HCT116 (cell line): ENCODE data around the gene CENPM. TPM values are rescaled to one million over a fixed set of nuclear protein-coding genes. Genes with fewer than 3 reads are reported as not detected.

ENCODE experiments used
- ATAC-seq: fragments of 200-7000 bp; cut with Tn5 transposase; 2 replicates; pipeline ENCODE4 v1.9.1; 2020; ENCODE audit warnings: mild to moderate bottlenecking, moderate library complexity
- BruUV-seq: library from RNA; stranded (reverse); fragments of 400-500 nt; replicated peaks from 2 replicates; lab custom pipeline; 2021; lab: Mats Ljungman, UMichigan
- CTCF ChIA-PET: fragments of 300-600 bp; sonication (Branson Sonifier 250); formaldehyde crosslinking; loops from one replicate; lab custom pipeline; 2021; ENCODE audit warnings: antibody characterized with exemption; lab: Charles Lee
- POLR2A ChIA-PET: fragments of 300-600, 350-600 bp; sonication (Branson Sonifier 250); formaldehyde crosslinking; loops from one replicate; lab custom pipeline; 2021; ENCODE audit warnings: antibody characterized with exemption; lab: Charles Lee
- RAD21 ChIA-PET, 2 experiments: fragments of 300-600 bp; sonication (Branson Sonifier 250); formaldehyde crosslinking; loops; one replicate each; lab custom pipeline; 2023; ENCODE audit warnings: low total read pairs in 2 of 2; ENCODE audit not compliant: uncharacterized antibody in 2 of 2, unreplicated experiment in 2 of 2, low non-redundant PET in 1 of 2; lab: Charles Lee
- DNase-seq: peaks from one replicate; pipeline ENCODE4 v3.0.0-alpha.2; 2010; ENCODE audit warnings: low read depth, low spot score
- H2AFZ ChIP-seq: fragments of 200-600 bp; shearing (Covaris generic), sonication (generic); 2 replicates; pipeline ENCODE4 v1.6.1; 2017; ENCODE audit warnings: low read depth, mixed run types, mixed read lengths, antibody characterized with exemption, low read length; ENCODE audit not compliant: poor library complexity, severe bottlenecking
- H3K27ac ChIP-seq: 2 replicates; pipeline ENCODE4 v1.5.1; 2012; ENCODE audit warnings: low read depth, low read length
- H3K27me3 ChIP-seq: fragments of 200-600 bp; sonication (generic); 2 replicates; pipeline ENCODE4 v1.6.1; 2016; ENCODE audit warnings: mixed run types, low read length, mixed read lengths; ENCODE audit not compliant: insufficient read depth
- H3K36me3 ChIP-seq, 2 experiments: fragments of 200-500 bp in 1 of 2; fragments of 200-600 bp in 1 of 2; sonication (Bioruptor generic) in 1 of 2; sonication (generic) in 1 of 2; 2 replicates each; pipeline versions ENCODE4 v1.5.1 to v1.6.1; 2014 to 2016; ENCODE audit warnings: low read length in 2 of 2, inconsistent platforms in 1 of 2, mixed read lengths in 1 of 2, mixed run types in 1 of 2; ENCODE audit not compliant: insufficient read depth in 2 of 2, control insufficient read depth in 1 of 2
- H3K4me1 ChIP-seq, 2 experiments: fragments of 200-600 bp in 1 of 2; sonication (generic) in 1 of 2; 2 replicates each; pipeline versions ENCODE4 v1.5.1 to v1.6.1; 2012 to 2017; ENCODE audit warnings: low read length in 2 of 2, inconsistent platforms in 1 of 2, mild to moderate bottlenecking in 1 of 2, mixed read lengths in 1 of 2, mixed run types in 1 of 2, moderate library complexity in 1 of 2; ENCODE audit not compliant: insufficient read depth in 2 of 2, control insufficient read depth in 1 of 2
- H3K4me2 ChIP-seq: fragments of 200-600 bp; sonication (generic); 2 replicates; pipeline ENCODE4 v1.6.1; 2017; ENCODE audit warnings: mixed run types, low read length, mixed read lengths
- H3K4me3 ChIP-seq, 2 experiments: fragments of 200-600 bp in 1 of 2; sonication (generic) in 1 of 2; replicated peaks in 1 of 2; 2 replicates each; pipeline ENCODE4 v1.5.1; 2011 to 2016; ENCODE audit warnings: low read length in 2 of 2, control low read depth in 1 of 2, low read depth in 1 of 2, mild to moderate bottlenecking in 1 of 2, mixed read lengths in 1 of 2, mixed run types in 1 of 2
- H3K79me2 ChIP-seq: fragments of 200-600 bp; sonication (generic); 2 replicates; pipeline ENCODE4 v1.6.1; 2017; ENCODE audit warnings: mild to moderate bottlenecking, mixed run types, low read length, moderate library complexity, mixed read lengths; ENCODE audit not compliant: insufficient read depth
- H3K9ac ChIP-seq: fragments of 200-600 bp; sonication (generic); 2 replicates; pipeline ENCODE4 v1.6.1; 2016; ENCODE audit warnings: low read length, mixed read lengths
- H3K9me2 ChIP-seq: fragments of 200-600 bp; sonication (generic), shearing (Covaris generic); 2 replicates; pipeline ENCODE4 v1.6.1; 2017; ENCODE audit warnings: mixed run types, mild to moderate bottlenecking, moderate library complexity; ENCODE audit not compliant: insufficient read depth
- H3K9me3 ChIP-seq, 2 experiments: fragments of 200-500 bp in 1 of 2; fragments of 200-600 bp in 1 of 2; sonication (Bioruptor generic) in 1 of 2; sonication (generic) in 1 of 2; 2 replicates each; pipeline ENCODE4 v1.6.1; 2014 to 2017; ENCODE audit warnings: low read length in 2 of 2, mixed read lengths in 2 of 2, inconsistent platforms in 1 of 2, low read depth in 1 of 2, mild to moderate bottlenecking in 1 of 2, mixed run types in 1 of 2, moderate library complexity in 1 of 2; ENCODE audit not compliant: control insufficient read depth in 1 of 2, insufficient read depth in 1 of 2
- H4K20me1 ChIP-seq: fragments of 200-600 bp; sonication (generic), shearing (Covaris generic); 2 replicates; pipeline ENCODE4 v1.6.1; 2017; ENCODE audit warnings: mixed run types, mild to moderate bottlenecking, moderate library complexity; ENCODE audit not compliant: insufficient read depth
- ATF3 ChIP-seq: IDR thresholded peaks from 2 replicates; pipeline ENCODE4 v1.6.1; 2012
- CTCF ChIP-seq, 3 experiments: fragments of 200-600 bp in 1 of 3; sonication (generic) in 1 of 3; IDR thresholded peaks in 2 of 3; conservative IDR thresholded peaks in 1 of 3; 2 replicates each; pipeline ENCODE4 v1.5.1; 2012 to 2017; ENCODE audit warnings: low read depth in 2 of 3, low read length in 2 of 3, antibody characterized with exemption in 1 of 3, borderline replicate concordance in 1 of 3, control low read depth in 1 of 3, mild to moderate bottlenecking in 1 of 3, mixed read lengths in 1 of 3, mixed run types in 1 of 3, moderate library complexity in 1 of 3; ENCODE audit not compliant: insufficient read depth in 1 of 3
- ELF1 ChIP-seq: IDR thresholded peaks from 2 replicates; pipeline ENCODE4 v1.6.1; 2012; ENCODE audit warnings: low read depth, borderline replicate concordance
- EZH2 ChIP-seq: fragments of 200-600 bp; sonication (generic); IDR thresholded peaks from 2 replicates; pipeline ENCODE4 v1.6.1; 2017; ENCODE audit warnings: antibody characterized with exemption, mixed run types
- EZH2phosphoT487 ChIP-seq: fragments of 200-600 bp; IDR thresholded peaks from 2 replicates; pipeline ENCODE4 v1.6.1; 2018; ENCODE audit warnings: antibody characterized with exemption, borderline replicate concordance
- JUND ChIP-seq: IDR thresholded peaks from 2 replicates; pipeline ENCODE4 v1.6.1; 2012
- MAX ChIP-seq: IDR thresholded peaks from 2 replicates; pipeline ENCODE4 v1.6.1; 2012
- POLR2AphosphoS5 ChIP-seq: IDR thresholded peaks from 2 replicates; pipeline ENCODE4 v1.6.1; 2011; ENCODE audit warnings: mild to moderate bottlenecking, low read depth, low read length, moderate library complexity
- REST ChIP-seq: IDR thresholded peaks from 2 replicates; pipeline ENCODE4 v1.6.1; 2012; ENCODE audit warnings: low read depth
- TCF7L2 ChIP-seq: IDR thresholded peaks from 2 replicates; pipeline ENCODE4 v1.7.0; 2011; ENCODE audit warnings: borderline replicate concordance, inconsistent platforms; ENCODE audit not compliant: insufficient read depth, insufficient read length; ENCODE audit errors: extremely low read depth
- intact Hi-C: fragments of 100-400 bp; cut with micrococcal nuclease; formaldehyde crosslinking; loops from 2 replicates; pipeline ENCODE4 v1.10.0; 2022
- total RNA-seq: library from RNA; stranded (reverse); gene quantifications from one replicate; pipeline ENCODE4 v1.2.1, GENCODE V29; 2021; ENCODE audit not compliant: unreplicated experiment

Gene CENPM
- total RNA-seq, 1 experiment from 2014 or later = 44.7 TPM

- DNase-seq (no peak), ATAC-seq (no peak)
- Histone ChIP-seq H3K9ac (no peak overlapping the region), H3K9me2 (no peaks in the 10 kb centered on the region), H3K9me3 (no peaks in the 10 kb centered on the region), H3K4me3 (no peak overlapping the region), H2AFZ (no peak overlapping the region), H3K4me2 (no peak overlapping the region), H3K27me3 (peaks cover 15% of the 10 kb centered on the region), H3K27ac (no peak overlapping the region), H3K36me3 (no peaks in the 10 kb centered on the region), H3K4me1 (peaks cover 8 to 12% of the 10 kb centered on the region in 2 experiments; a peak in 2 of 4 replicates), H4K20me1 (no peaks in the 10 kb centered on the region), H3K79me2 (no peaks in the 10 kb centered on the region)
- no TSS peak for BruUV-seq
- TF ChIP-seq CTCF (IDR thresholded peaks at IDR 0.05 in 2 of 3, conservative IDR thresholded peaks at IDR 0.05 in 1 of 3; ENCODE audit: borderline replicate concordance in 1 of 3, insufficient read depth in 1 of 3, low read depth in 2 of 3, low read length in 2 of 3) (no peak), ATF3 (no peak), EZH2 (no peak), TCF7L2 (no peak), ELF1 (no peak), JUND (no peak), EZH2phosphoT487 (no peak), POLR2AphosphoS5 (no peak), REST (no peak), MAX (no peak)
- ChIA-PET POLR2A (no interaction called here), CTCF (no interaction called here), RAD21 (no interaction called here)
- intact Hi-C loops = no loop called here
Observed at GRCh38 chr22:41979423-41980250, 32.7 kb upstream of the CENPM start.
